Upper lobe of left lung (tissue), 6 donors: ENCODE measurements around the gene DTWD2. TPM values are rescaled to one million over a fixed set of nuclear protein-coding genes. Genes with fewer than 3 reads are reported as not detected.
"Not testable (repeated sequence)": the region's sequence is repeated elsewhere in the genome, so short reads cannot be mapped to it uniquely, and the experiment has no call there.

Experiments used
- ATAC-seq, 2 donors: fragments of 200-7000 bp; cut with Tn5 transposase; one replicate each; pipeline ENCODE4 v1.9.1; 2022; ENCODE audit warnings: mild to moderate bottlenecking in 2 of 2, moderate library complexity in 2 of 2; ENCODE audit not compliant: low FRiP score in 2 of 2
- DNase-seq, 2 donors: peaks; one replicate each; pipeline ENCODE4 v3.0.0-alpha.2; 2019 to 2020
- H3K27ac ChIP-seq, 4 donors: fragments of 200-600 bp; sonication (generic); one replicate each; pipeline ENCODE4 v1.5.1; 2016 to 2019
- H3K27me3 ChIP-seq, 4 donors: fragments of 200-600 bp; sonication (generic); one replicate each; pipeline ENCODE4 v1.5.1; 2017 to 2019
- H3K36me3 ChIP-seq, 4 donors: fragments of 200-600 bp; sonication (generic); one replicate each; pipeline ENCODE4 v1.5.1; 2016 to 2019
- H3K4me1 ChIP-seq, 4 donors: fragments of 200-600 bp; sonication (generic); one replicate each; pipeline ENCODE4 v1.5.1; 2018 to 2019
- H3K4me3 ChIP-seq, 4 donors: fragments of 200-600 bp; sonication (generic); one replicate each; pipeline ENCODE4 v1.5.1; 2017 to 2019; ENCODE audit warnings: mild to moderate bottlenecking in 2 of 4, moderate library complexity in 1 of 4
- H3K9me3 ChIP-seq, 4 donors: fragments of 200-600 bp; sonication (generic); one replicate each; pipeline ENCODE4 v1.5.1; 2018 to 2019
- CTCF ChIP-seq, 6 experiments: fragments of 450-650 bp in 4 of 6; fragments of 200-600 bp in 2 of 6; sonication (generic) in 2 of 6; IDR thresholded peaks; one replicate each; pipeline ENCODE4 v1.5.1; 2016 to 2019; ENCODE audit warnings: antibody characterized with exemption in 6 of 6
- EP300 ChIP-seq, 4 donors: sonication (generic); formaldehyde crosslinking; IDR thresholded peaks; one replicate each; pipeline ENCODE4 v1.5.1; 2017; ENCODE audit warnings: antibody characterized with exemption in 4 of 4, control low read depth in 2 of 4
- POLR2A ChIP-seq, 4 donors: fragments of 450-650 bp; IDR thresholded peaks; one replicate each; pipeline ENCODE4 v1.5.1; 2016 to 2017; ENCODE audit warnings: antibody characterized with exemption in 4 of 4, mild to moderate bottlenecking in 2 of 4
- POLR2AphosphoS5 ChIP-seq, 2 donors: sonication (generic); formaldehyde crosslinking; IDR thresholded peaks; one replicate each; pipeline ENCODE4 v1.5.1; 2017; ENCODE audit warnings: antibody characterized with exemption in 2 of 2
- WGBS, 2 donors: methylation state at CpG; one replicate each; pipeline ENCODE4 v1.1.5; 2017 to 2018; 5-methylcytosine and 5-hydroxymethylcytosine counted together
- total RNA-seq, 6 donors: library from RNA; depleted of rRNA in 4 of 6; stranded (reverse); fragments of >200 nt in 4 of 6; gene quantifications; one replicate each; pipeline versions ENCODE4 v1.1.0 to v1.2.1, GENCODE V29; 2016 to 2021
- donor health status: DM: no; HTN: no; CAD: no; lungs with moderate emphysema.
- donor health status: DM: no; HTN: yes; CAD: no; lungs with severe emphysema.

The DTWD2 gene
- total RNA-seq, 6 donors from 2014 or later, result 7.1 to 14.7 (median 9.5) TPM

DNA sequence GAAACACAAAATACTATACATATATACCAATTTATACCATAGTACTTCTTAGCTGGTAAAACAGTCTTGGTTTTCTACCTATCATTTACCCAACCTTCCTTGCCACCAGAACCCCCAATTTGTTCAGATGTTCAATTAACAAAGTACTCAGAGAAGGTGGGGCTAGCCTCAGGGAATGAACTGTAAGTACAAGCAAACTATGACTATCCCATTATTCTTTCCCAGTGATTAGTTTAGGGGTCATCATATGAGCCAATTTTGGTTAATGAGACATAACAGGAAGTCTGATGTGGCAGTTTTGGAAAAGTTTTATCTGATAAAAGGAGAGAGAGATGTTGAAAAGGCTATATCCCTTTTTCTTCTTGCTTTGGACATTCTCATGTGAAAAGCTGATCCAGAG, 125.8 kb downstream of the DTWD2 start:
- Histone ChIP-seq H3K27me3 (no peaks in the 10 kb centered on the region), H3K9me3 (no peaks in the 10 kb centered on the region), H3K4me3 (no peak overlapping the region), H3K27ac (no peak overlapping the region), H3K4me1 (no peaks in the 10 kb centered on the region), H3K36me3 (no peaks in the 10 kb centered on the region)
- no peak for DNase-seq
- no peak for TF ChIP-seq EP300 (IDR thresholded peaks at IDR 0.05)
- no peak for TF ChIP-seq POLR2A (IDR thresholded peaks at IDR 0.05)
- no peak for TF ChIP-seq CTCF (IDR thresholded peaks at IDR 0.05)
- TF ChIP-seq POLR2AphosphoS5 (IDR thresholded peaks at IDR 0.05), result no peak
- ATAC-seq, result no peak

- H3K9me3 ChIP-seq, result no peaks in the 10 kb centered on the region
- no peak overlapping the region for H3K27ac ChIP-seq
- H3K36me3 ChIP-seq, result no peaks in the 10 kb centered on the region
- TF ChIP-seq POLR2AphosphoS5 (IDR thresholded peaks at IDR 0.05) (no peak), POLR2A (IDR thresholded peaks at IDR 0.05) (no peak)
- 61% methylated on average over 3 of the region's 3 CpGs for WGBS, 2 donors
- peak; percentile 14 to 73 for ATAC-seq
- no peaks in the 10 kb centered on the region for H3K27me3 ChIP-seq
- no peaks in the 10 kb centered on the region for H3K4me1 ChIP-seq
- no peak overlapping the region for H3K4me3 ChIP-seq
- DNase-seq, result peak in 1 of 2 donors; percentile 27
Observed at GRCh38 chr5:118857700-118858099, 130.6 kb downstream of the DTWD2 start.

- no peak for DNase-seq
- Histone ChIP-seq H3K36me3 (no peaks in the 10 kb centered on the region), H3K27ac (no peak overlapping the region), H3K4me3 (no peak overlapping the region), H3K27me3 (no peaks in the 10 kb centered on the region), H3K4me1 (no peaks in the 10 kb centered on the region), H3K9me3 (peaks cover 0 to 13% (median 7%) of the 10 kb centered on the region in 4 donors)
- 76 to 77% methylated on average over 5 of the region's 5 CpGs for WGBS, 2 donors
- no peak for ATAC-seq
- TF ChIP-seq POLR2A (IDR thresholded peaks at IDR 0.05) (no peak), CTCF (IDR thresholded peaks at IDR 0.05) (no peak), EP300 (IDR thresholded peaks at IDR 0.05) (no peak), POLR2AphosphoS5 (IDR thresholded peaks at IDR 0.05) (no peak)
Observed at GRCh38 chr5:118854819-118855218, 133.5 kb downstream of the DTWD2 start.

- H3K4me1 ChIP-seq, H3K27ac ChIP-seq, H3K27me3 ChIP-seq, H3K4me3 ChIP-seq, ATAC-seq, H3K36me3 ChIP-seq, DNase-seq: not testable (repeated sequence)
- H3K9me3 ChIP-seq, result peaks cover 0 to 13% (median 7%) of the 10 kb centered on the region in 4 donors
- 97 to 98% methylated on average over 4 of the region's 4 CpGs for WGBS, 2 donors
Observed at GRCh38 chr5:118851785-118852184, 136.6 kb downstream of the DTWD2 start.

GRCh38 chr5:118849507-118849906, 138.8 kb downstream of the DTWD2 start:
- 78 to 100% methylated on average over 1 of the region's 1 CpG for WGBS, 2 donors
- H3K9me3 ChIP-seq, result peaks cover 0 to 13% (median 7%) of the 10 kb centered on the region in 4 donors
- H3K4me3 ChIP-seq, H3K27me3 ChIP-seq, DNase-seq, ATAC-seq, H3K4me1 ChIP-seq, H3K36me3 ChIP-seq, H3K27ac ChIP-seq: not testable (repeated sequence)

DNA sequence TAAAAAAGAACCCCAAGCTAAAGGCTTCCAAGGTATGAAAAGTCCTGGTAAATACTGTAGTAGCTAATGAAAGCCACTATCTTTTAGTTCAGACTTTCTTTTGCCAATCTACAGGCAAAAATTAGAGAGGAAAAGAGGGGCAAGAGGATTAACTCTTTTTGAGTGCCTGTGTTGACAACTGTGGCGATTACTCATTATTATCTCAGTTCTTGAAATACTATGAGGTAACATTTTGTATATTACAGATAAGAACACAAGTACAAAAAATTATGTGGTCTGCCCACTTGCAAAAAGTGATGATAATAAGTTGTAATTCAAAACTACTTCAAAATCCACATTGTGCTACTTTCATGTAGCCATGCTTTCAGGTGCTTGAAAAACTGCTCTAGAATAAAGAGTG, 144.0 kb downstream of the DTWD2 start:
- TF ChIP-seq EP300 (IDR thresholded peaks at IDR 0.05) (no peak), CTCF (IDR thresholded peaks at IDR 0.05) (no peak), POLR2A (IDR thresholded peaks at IDR 0.05) (no peak), POLR2AphosphoS5 (IDR thresholded peaks at IDR 0.05) (no peak)
- Histone ChIP-seq H3K4me3 (no peak overlapping the region), H3K4me1 (no peaks in the 10 kb centered on the region), H3K27ac (no peak overlapping the region), H3K36me3 (peaks cover 0 to 3% (median 0%) of the 10 kb centered on the region in 4 donors), H3K9me3 (no peaks in the 10 kb centered on the region), H3K27me3 (no peaks in the 10 kb centered on the region)
- ATAC-seq (no peak), DNase-seq (no peak)
- 86 to 100% methylated on average over 1 of the region's 1 CpG for WGBS, 2 donors
